Measurements from ENCODE around the gene DSG3. TPM values are rescaled to one million over a fixed set of nuclear protein-coding genes. Genes with fewer than 3 reads are reported as not detected.

Gene DSG3
- polyA plus RNA-seq, 3 donors from 2014 or later, result not detected

Other genes starting within 250 kb of the DSG3 start
- not detected for gene DSG1, start 129.6 kb upstream of the DSG3 start, polyA plus RNA-seq
- gene DSG4, start 71.0 kb upstream of the DSG3 start, polyA plus RNA-seq, result not detected
- not detected for gene DSG2, start 50.4 kb downstream of the DSG3 start, polyA plus RNA-seq
- not detected for gene TTR, start 144.1 kb downstream of the DSG3 start, polyA plus RNA-seq
- 1 to 10 TPM in 2 of 3 donors, under 1 TPM in 1; 0.83 to 3.2 (median 1.5) TPM for gene B4GALT6, start 236.8 kb downstream of the DSG3 start, polyA plus RNA-seq